T-helper 1 cell treated with Interleukin-12 subunit alpha and Interleukin-12 subunit beta and Interleukin-4 antibody, amounts not matched to agents 30 ng/mL and 1 ng/mL, for 36 hours (primary cell): ENCODE measurements around the gene NUDT13. TPM values are rescaled to one million over a fixed set of nuclear protein-coding genes. Genes with fewer than 3 reads are reported as not detected.

Source experiments
- intact Hi-C: fragments of 100-400 bp; cut with micrococcal nuclease; formaldehyde crosslinking; loops from one replicate; pipeline ENCODE4 v1.15.1; 2024
- total RNA-seq: library from RNA; stranded (reverse); gene quantifications from 2 replicates; pipeline ENCODE4 v1.2.3, GENCODE V29; 2022

Gene NUDT13
- total RNA-seq, 1 donor from 2014 or later, result 0.42 TPM

GRCh38 chr10:73161079-73161478 lies 50.8 kb downstream of the NUDT13 start:
- intact Hi-C loops, result loop anchor here (10.0 kb wide), 2 partner anchors 536 to 584 kb away; partner anchors contain the start of genes MICU1 and SEC24C

- intact Hi-C loops, result loop anchor here (10.0 kb wide), 2 partner anchors 537 to 583 kb away; partner anchors contain the start of genes MICU1 and SEC24C
Observed at GRCh38 chr10:73161662-73162061, 51.4 kb downstream of the NUDT13 start.

DNA sequence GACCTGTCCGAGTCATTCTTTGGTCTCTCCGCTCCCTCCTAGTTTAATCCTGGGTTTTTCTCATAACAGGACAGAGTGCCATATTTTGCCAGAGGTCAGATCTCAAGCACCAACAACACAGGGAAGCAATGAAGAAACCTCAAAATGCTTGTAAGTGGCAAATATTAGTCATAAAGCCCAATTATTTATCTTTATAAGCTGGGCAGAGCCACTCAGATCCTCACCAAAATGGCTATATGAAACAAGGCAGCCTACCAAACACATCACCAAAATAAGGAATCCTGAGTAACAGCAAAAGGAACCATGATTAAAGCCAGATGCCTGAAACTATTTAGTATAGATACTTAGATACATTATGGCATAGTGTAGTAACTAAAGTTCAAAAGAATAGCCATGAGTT lies 52.8 kb downstream of the NUDT13 start:
- intact Hi-C loops, result loop anchor here (10.0 kb wide), 2 partner anchors 538 to 582 kb away; partner anchors contain the start of genes MICU1 and SEC24C

DNA sequence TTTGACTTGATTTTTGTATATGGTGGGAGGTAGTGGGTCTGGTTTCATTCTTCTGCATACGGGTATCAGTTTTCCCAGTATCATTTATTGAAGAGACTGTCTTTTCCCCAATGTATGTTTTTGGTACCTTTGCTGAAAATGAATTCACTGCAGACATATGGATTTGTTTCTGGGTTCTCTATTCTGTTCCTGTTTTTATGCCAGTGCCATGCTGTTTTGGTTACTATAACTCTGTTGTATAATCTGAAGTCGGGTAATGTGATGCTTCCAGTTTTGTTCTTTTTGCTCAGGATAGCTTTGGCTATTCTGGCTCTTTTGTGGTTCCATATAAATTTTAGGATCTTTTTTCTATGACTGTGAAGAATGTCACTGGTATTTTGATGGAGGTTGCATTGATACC lies 56.7 kb downstream of the NUDT13 start:
- intact Hi-C loops, result loop anchor here (1.0 to 10.0 kb wide), 7 partner anchors 8 to 950 kb away; partner anchors contain the start of genes ANAPC16, ASCC1, DNAJB12 and MICU1

GRCh38 chr10:73167458-73167782 lies 57.2 kb downstream of the NUDT13 start:
- intact Hi-C loops, result loop anchor here (1.0 to 10.0 kb wide), 7 partner anchors 8 to 950 kb away; partner anchors contain the start of genes ANAPC16, ASCC1, DNAJB12 and MICU1

DNA sequence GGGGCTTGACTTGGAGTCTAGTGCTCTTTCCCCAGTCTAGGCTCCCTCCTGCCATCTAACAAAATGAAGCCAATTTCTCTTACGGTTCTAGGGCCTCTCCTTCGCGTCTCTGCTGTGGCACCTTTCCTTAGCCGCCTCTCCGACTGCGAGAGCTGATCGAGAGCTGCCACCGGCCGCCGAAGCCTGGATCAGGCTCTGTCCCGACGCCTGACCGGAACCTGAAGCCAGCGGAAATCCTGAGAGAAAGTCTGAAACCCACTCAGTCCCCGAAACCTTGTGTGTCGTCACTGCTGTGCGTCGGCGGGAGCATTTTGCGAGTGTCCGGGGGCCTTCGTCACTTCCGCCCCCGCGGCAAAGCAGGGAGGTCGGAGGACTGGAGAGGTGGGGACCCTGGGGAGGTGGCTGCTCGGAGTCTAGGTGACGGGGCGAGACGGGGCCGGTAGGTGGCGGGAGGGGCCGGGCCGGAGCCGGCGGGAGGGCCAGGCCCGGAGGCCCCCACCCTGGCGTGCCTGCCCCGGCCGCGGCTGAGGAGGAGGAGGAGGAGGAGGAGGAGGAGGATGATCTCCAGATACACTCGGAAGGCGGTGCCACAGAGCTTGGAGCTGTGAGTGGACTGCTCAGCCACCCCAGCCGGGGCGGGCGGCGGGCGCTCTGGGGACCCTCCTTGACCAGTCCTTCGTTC lies 57.7 kb downstream of the NUDT13 start, which contains the start of the genes ECD and FAM149B1:
Gene ECD, minus strand, starts transcription at position 226 of the 682 bp plus-strand sequence. CDS start 4,071 bp downstream, outside the sequence.
Gene FAM149B1, plus strand, starts transcription at position 337 of the 682 bp plus-strand sequence. Its CDS starts 221 bp downstream, at position 558.
- intact Hi-C loops, result loop anchor here (1.0 to 10.0 kb wide), 15 partner anchors 9 to 951 kb away; partner anchors contain the start of genes ANAPC16, ASCC1, CFAP70 and DNAJB12

- intact Hi-C loops, result loop anchor here (1.0 to 10.0 kb wide), 11 partner anchors 58 to 951 kb away; partner anchors contain the start of genes ANAPC16, ASCC1, CFAP70 and DNAJC9
Observed at GRCh38 chr10:73168465-73168803, 58.2 kb downstream of the NUDT13 start.

- intact Hi-C loops, result loop anchor here (2.0 to 10.0 kb wide), 4 partner anchors 545 to 952 kb away; partner anchors contain the start of genes ANAPC16, ASCC1, MICU1 and SEC24C
Observed at GRCh38 chr10:73169320-73169719, 59.1 kb downstream of the NUDT13 start.

DNA sequence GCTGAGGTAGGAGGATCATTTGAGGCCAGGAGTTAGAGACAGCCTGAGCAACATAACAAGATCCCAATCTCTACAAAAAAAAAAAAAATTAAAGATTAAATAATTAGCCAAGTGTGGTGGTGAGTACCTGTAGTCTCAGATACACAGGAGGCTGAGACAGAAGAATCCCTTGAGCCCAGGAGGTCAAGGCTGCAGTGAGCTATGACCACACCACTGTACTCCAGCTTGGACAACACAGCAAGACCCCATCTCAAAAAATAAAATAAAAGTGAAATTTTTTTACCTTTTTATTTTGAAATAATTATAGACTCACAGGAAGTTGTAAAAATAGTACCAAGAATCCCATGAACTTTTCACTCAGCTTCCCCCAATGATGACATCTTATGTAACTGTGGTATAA lies 62.6 kb downstream of the NUDT13 start:
- intact Hi-C loops, result no loop called here

GRCh38 chr10:73174148-73174925 lies 64.1 kb downstream of the NUDT13 start:
- intact Hi-C loops, result no loop called here

Other genes with a start within 250 kb of the NUDT13 start
- gene OIT3, start 216.7 kb upstream of the NUDT13 start, total RNA-seq, result not detected in 2 replicates
- not detected in 2 replicates for gene PLA2G12B, start 155.6 kb upstream of the NUDT13 start, total RNA-seq
- 26.6 and 28.9 TPM in 2 replicates for gene P4HA1, start 13.6 kb upstream of the NUDT13 start, total RNA-seq
- 34.5 and 35.0 TPM in 2 replicates for gene ECD, start 57.6 kb downstream of the NUDT13 start, total RNA-seq
- 12.4 and 14.7 TPM in 2 replicates for gene FAM149B1, start 57.7 kb downstream of the NUDT13 start, total RNA-seq
- gene DNAJC9, start 136.8 kb downstream of the NUDT13 start, total RNA-seq, result 47.2 and 47.6 TPM in 2 replicates
- 94.6 and 109 TPM in 2 replicates for gene MRPS16, start 142.2 kb downstream of the NUDT13 start, total RNA-seq
- 0.44 and 0.49 TPM in 2 replicates for gene CFAP70, start 248.4 kb downstream of the NUDT13 start, total RNA-seq